ENCODE results near the gene GALNT13. TPM values are rescaled to one million over a fixed set of nuclear protein-coding genes. Genes with fewer than 3 reads are reported as not detected.

The GALNT13 gene
- not detected for total RNA-seq
- long read RNA-seq = 0 reads

DNA sequence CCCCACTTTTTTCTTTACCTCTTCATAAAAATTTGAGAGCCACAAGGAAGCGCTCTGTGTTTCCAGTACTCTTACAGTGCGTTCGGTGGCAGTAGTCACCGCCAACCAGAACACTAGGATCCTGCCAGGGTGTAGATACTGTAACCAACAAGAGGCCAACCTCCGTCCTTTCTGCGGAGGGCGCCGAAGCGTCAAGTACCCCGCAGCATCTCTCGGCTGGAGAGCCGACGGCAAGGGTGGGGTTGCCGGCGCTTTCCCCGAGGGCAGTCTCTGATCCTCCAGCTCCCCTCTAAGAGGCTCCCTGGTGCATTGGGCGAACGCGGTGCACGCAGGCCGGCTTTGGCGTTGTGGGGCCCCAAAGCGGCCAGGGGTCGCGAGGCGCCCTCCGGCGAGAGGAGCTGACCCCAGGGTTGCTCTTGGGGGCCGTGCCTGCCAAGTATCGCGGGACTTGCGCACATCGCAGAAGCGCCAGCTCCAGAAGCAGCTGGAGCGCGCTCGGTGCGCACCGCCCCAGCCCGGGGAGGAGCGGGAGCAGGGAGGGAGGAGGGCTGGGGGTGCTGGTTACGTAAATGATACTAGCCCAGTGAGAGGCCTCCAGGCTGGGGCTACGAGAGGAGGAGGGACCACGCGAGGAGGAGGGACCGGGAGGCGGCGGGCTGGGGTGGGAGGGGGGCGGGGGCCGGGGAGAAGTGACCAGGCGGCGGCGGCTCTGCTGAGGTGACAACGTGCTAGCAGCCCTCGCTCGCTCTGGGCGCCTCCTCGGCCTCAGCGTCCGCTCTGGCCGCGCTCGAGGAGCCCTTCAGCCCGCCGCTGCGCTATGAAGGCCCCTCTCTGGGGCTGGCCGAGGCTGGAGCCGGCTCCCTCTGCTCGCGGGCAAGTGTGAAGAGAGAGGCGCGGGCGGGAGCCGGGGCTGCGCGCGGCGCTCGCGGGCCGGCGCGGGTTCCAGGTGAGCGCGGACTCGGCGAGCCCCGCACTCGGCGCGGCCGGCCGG, at the start of gene GALNT13:
TSS of gene GALNT13 (plus strand) at position 692 of the 991 bp plus-strand sequence.
- intact Hi-C loops (cut with DNase I) = no loop called here
- peak; percentile 59 for DNase-seq (ENCODE audit: missing footprints)
- ATAC-seq = peak; percentile 57

GRCh38 chr2:153823880-153824279, 47.8 kb upstream of the GALNT13 start:
- intact Hi-C loops (cut with DNase I) = no loop called here
- no peak for DNase-seq (ENCODE audit: missing footprints)

GRCh38 chr2:153828335-153828734, 43.4 kb upstream of the GALNT13 start:
- intact Hi-C loops (cut with DNase I) = no loop called here
- ATAC-seq = no peak
- DNase-seq (ENCODE audit: missing footprints) = peak; percentile 51

More at GRCh38 chr2:153823880-153824279, 47.8 kb upstream of the GALNT13 start:
- ATAC-seq = no peak

DNA sequence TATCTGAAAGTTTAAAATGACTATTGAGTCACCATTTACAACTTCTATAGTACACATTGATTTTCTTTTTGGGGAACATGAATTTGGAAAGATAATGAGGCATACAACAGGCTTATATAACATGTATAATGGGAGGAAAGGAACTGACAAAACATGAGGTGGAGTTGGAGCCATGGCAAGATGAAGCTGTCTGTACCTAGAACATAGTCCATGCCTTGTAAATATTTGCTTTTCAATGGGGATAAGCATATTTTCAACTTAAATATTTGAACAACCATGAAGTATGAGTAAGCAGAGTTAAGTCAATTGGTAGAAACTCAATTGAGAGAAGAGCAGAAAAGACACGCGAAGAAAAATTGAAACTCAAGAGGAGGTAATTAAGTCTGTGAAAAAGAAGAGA, 37.1 kb upstream of the GALNT13 start:
- DNase-seq (ENCODE audit: missing footprints) = no peak
- intact Hi-C loops (cut with DNase I) = no loop called here
- ATAC-seq = no peak

DNA sequence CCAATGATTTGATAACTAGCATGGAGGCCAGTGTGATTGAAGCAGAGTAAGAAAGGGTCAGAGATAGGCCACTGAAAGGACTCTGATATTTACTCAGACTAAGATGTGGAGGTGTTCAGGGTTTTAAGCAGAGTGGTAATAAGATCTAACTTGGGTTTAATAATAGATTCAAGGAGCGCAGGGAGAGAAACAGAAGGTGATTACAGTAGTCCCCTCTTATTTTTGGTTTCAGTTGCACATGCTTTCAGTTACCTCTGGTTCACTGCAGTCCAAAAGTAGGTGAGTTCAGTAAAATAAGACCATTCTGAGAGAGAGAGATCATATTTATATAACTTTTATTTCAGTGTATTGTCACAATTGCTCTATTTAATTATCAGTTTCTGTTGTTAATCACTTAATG, 13.5 kb upstream of the GALNT13 start:
- DNase-seq (ENCODE audit: missing footprints) (no peak), ATAC-seq (no peak)
- intact Hi-C loops (cut with DNase I) = no loop called here

GRCh38 chr2:153864022-153864421, 7.7 kb upstream of the GALNT13 start:
- intact Hi-C loops (cut with DNase I) = no loop called here
- no peak for ATAC-seq

DNA sequence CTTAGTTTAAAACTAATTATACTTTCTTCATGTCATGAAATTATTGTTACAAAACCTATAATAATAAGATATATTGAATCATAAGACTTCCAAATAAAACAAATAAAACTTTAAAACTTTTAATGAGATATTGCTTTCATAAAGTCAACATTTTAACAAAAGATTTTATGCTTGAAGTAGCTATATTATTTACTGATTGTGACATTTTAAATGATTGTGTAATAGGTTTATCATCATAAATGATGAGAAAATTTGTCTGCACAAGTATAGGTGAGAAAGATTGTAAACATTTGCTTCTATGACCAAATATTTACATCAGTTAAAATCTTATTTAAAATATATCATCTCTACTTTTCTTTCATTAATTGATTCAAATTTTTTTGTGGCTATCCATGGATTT, 5.1 kb upstream of the GALNT13 start:
- DNase-seq (ENCODE audit: missing footprints) (no peak), ATAC-seq (no peak)
- intact Hi-C loops (cut with DNase I) = no loop called here

More at GRCh38 chr2:153864022-153864421, 7.7 kb upstream of the GALNT13 start:
- no peak for DNase-seq (ENCODE audit: missing footprints)

DNA sequence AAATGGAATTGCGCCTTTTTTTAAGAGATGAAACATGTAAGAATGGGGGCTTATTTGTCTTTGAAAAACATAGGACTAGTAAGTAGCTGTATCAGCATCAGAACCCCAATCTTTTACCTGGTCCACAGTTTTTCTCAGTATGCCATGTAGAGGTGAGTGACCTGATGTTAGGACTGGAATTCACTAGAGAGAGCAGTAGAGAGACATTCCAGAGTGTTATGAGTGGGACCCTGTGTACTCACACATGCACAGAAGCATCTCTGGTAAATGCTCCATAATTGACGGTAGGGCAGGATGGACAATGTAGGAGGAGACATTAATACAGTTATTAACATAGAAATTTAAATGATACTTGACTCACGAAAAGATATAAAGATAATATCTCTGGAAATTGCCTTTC, 1.4 kb upstream of the GALNT13 start:
- ATAC-seq (no peak), DNase-seq (ENCODE audit: missing footprints) (no peak)
- intact Hi-C loops (cut with DNase I) = no loop called here

- ATAC-seq = no peak
- no peak for DNase-seq (ENCODE audit: missing footprints)
- intact Hi-C loops (cut with DNase I) = no loop called here
Observed at GRCh38 chr2:153872311-153873051, 759 bp downstream of the GALNT13 start.

DNA sequence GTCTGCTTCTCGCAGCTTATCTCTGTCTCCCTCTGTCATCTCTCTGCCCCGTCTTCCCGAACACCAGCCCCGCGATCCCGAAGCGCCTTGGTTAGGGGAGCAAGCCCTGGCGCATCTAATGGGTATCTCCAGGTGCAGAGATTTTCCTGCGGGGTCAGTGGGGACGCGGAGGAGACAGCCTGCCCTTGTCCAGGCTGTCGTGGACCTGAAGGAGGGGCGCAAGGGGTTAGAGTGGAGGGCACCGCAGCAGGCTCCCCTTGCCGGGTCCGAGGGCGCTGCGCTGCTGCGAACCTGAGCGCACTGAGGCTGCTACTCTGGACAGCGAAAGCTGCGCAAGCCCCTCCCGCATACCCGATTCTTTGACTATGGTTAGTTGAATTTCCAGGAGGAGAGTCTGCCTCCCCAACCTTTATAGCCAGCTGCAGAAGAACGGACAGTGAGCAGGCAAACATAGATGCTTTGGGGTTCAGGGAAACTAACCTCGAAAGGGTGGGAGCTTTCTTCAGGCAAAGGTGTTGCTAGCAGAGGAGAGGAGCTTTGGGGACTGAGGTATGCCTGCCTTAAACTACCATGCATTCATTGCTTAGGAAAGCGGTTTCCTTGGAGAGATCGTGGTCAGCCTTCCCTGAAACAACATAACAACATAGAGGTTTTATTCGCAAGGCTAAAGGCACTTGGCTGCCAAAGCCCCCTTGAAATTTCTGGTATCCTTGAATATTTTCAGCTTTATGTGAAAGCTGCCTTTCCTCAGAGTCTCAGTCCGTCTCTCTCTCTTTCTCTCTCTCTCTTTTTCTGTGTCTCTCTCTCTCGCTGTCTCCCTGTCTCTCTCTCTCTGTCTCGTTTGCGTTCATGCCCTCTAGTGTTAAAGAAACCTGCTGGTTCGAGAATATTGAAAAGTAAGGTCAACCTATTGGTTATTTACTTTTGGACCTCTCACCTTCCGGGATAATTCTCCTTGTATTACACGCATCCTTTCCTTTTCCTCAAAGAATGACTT, 1.6 kb downstream of the GALNT13 start:
- intact Hi-C loops (cut with DNase I) = no loop called here
- ATAC-seq (no peak), DNase-seq (ENCODE audit: missing footprints) (peak; percentile 40)

DNA sequence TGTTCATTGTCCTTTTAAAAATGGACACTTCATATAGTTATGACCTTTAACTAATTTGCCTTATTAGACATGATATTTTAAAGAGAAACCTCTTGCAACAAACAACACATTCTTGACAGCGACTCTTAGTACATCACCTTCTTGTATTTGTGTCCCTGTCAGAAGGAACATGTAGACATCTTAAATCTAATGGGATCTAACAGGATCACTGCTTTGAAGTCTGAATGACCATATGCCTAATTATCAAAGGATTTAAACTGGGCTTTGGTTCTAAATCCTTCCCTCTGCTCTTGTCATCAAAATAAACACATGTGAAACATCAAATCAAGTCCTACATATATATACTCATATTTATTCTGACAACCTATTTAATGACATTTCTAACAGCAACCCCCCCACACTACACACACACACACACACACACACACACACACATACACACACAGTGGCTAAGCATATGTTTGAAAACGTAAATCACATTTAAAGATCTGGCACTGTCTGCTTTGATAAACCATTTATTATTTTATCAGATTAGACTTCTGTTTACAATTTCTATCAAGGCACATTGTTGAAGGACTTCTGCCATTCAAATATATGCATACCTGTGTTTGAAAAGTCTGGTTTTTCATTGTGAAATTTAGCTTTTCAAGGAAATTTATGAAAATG, 4.2 kb downstream of the GALNT13 start:
- DNase-seq (ENCODE audit: missing footprints) (no peak), ATAC-seq (no peak)
- intact Hi-C loops (cut with DNase I) = no loop called here

GRCh38 chr2:153880926-153881325, 9.2 kb downstream of the GALNT13 start:
- intact Hi-C loops (cut with DNase I) = no loop called here
- no peak for ATAC-seq
- no peak for DNase-seq (ENCODE audit: missing footprints)

GRCh38 chr2:153886833-153887232, 15.1 kb downstream of the GALNT13 start:
- intact Hi-C loops (cut with DNase I) = no loop called here

DNA sequence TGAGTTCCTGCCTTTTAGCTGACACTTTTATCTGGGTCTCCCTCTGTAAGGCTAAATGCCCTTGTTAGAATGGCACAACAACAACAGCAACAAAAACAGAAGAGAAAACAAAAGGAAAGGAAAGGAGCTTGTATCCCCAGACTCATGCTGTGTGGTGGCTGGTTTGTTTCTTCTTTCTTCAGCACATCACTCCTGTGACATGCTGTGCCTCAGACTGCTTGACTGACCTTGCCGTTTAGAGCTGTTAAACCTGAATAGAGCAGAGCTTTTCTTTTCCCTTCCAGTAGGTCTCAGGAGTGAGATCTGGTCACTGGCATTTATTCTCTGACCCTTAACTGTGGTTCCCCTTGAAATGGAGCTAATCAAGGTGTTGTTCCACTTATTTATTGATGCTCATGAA, 18.9 kb downstream of the GALNT13 start:
- ATAC-seq = no peak
- DNase-seq (ENCODE audit: missing footprints) = no peak

More at GRCh38 chr2:153886833-153887232, 15.1 kb downstream of the GALNT13 start:
- no peak for ATAC-seq
- no peak for DNase-seq (ENCODE audit: missing footprints)

DNA sequence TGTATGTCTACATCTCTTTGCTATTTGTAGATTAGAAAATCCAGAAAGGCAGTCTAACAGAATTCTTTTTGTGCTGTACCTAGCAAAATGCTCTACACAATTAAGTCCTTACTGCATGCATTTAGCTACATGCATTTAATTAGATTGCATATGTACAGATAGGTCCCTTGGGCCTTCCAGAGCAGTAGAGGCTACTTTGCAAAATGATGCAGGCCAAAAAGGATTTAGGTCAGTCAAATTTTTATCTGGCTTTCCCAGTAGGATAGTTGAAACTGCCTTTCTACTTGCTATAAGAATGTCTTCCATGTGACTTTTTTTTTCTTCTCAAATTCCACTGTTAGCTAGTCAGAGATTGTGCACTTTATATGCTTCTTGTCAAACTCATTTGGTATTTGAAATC, 19.3 kb downstream of the GALNT13 start:
- no peak for DNase-seq (ENCODE audit: missing footprints)
- ATAC-seq = no peak
- intact Hi-C loops (cut with DNase I) = no loop called here

More for the DNA sequence above, 18.9 kb downstream of the GALNT13 start:
- intact Hi-C loops (cut with DNase I) = no loop called here

DNA sequence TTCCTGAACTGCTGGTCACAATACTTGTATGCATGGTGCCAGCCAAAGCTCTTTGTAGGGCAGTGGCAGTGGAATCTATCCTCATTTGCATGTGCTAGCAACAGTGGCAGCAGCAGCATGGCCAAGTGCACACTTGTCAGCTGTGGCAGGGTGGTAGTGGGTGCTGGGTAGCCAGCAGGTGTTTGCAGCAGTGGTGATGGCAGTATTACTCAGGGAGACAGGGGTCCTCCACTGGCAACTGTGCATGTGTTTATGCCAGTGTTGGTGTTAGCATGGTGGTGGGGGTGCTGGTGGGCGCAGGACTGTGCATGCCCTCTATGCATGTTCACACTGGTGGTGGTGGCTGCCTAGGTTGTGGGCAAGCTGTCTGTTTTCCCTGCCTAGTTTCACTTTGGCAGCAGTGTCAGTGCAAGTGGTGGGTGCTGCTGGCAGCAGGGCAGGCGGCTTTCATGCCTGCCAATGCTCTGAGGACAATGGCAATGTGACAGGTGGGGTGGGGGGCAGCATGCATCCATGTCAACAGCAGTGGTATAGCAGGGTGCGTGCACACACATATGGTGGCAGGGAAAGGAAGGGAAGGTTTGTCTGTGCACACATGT, 41.2 kb downstream of the GALNT13 start:
- ATAC-seq (no peak), DNase-seq (ENCODE audit: missing footprints) (peak; percentile 56)

DNA sequence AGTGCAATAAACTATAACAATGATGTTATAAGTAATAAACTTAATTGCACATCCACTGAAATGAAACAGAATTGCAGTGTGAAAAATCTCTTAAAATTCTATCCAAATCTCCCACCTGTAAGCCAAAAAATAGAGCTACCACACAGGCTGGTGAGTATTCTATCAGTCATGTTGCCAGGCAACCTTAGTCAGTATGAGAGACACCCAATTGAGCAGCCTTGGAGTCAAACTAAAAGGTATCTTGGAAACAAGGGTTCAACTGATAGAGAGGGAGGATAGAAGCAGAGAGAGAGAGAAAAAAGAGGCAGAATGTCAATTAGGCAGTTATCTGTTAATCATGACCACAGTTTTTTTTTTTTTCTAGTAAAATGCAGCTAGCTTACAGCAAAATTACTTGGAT, 45.8 kb downstream of the GALNT13 start:
- ATAC-seq (no peak), DNase-seq (ENCODE audit: missing footprints) (no peak)
- intact Hi-C loops (cut with DNase I) = no loop called here

More for the DNA sequence above, 41.2 kb downstream of the GALNT13 start:
- intact Hi-C loops (cut with DNase I) = no loop called here

DNA sequence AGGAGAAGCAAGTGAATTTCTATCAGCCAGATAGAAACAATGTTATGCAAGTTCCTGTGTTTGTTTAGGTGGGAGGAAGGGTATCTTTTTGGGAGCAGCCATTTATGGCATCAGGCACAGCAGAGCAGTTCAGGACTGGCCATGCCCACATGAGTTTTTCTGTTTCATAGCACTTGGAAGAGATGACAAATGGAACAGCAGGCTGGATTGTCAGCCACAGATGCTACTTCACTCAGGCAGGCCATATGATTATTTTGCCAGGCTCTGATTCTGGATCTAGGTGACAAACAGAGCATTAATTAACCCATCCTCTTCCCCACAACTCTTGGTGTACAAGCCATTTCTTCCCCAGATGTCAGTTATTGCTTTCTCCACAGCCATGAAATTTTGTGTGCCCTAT, 63.8 kb downstream of the GALNT13 start:
- intact Hi-C loops (cut with DNase I) = no loop called here
- no peak for DNase-seq (ENCODE audit: missing footprints)
- ATAC-seq = no peak

All from Right ventricle myocardium inferior (tissue), 1 donor.